Activated T-helper 2 cell treated with anti-CD3 and anti-CD28 coated beads, Interferon-gamma antibody, Interleukin-2, Interleukin-4, amounts not matched to agents 10 μg/mL and 5 μg/mL and 100 μg/mL, durations not matched to agents 14 hours and 24 hours and 36 hours (primary cell): ENCODE results near the gene ARID5A. TPM values are rescaled to one million over a fixed set of nuclear protein-coding genes. Genes with fewer than 3 reads are reported as not detected.
A peak's percentile ranks its signal among the peaks of the same experiment; 100 is the strongest.

ENCODE experiments used
- DNase-seq: peaks from one replicate; pipeline ENCODE4 v3.0.0; 2021; ENCODE audit warnings: low spot score
- H3K27ac Mint-ChIP-seq: one replicate; pipeline ENCODE4 v1.8.0; 2021; ENCODE audit warnings: mixed read lengths
- H3K27me3 Mint-ChIP-seq: one replicate; pipeline ENCODE4 v1.8.0; 2021; ENCODE audit warnings: low read depth, mixed read lengths
- H3K36me3 Mint-ChIP-seq: one replicate; pipeline ENCODE4 v1.8.0; 2021; ENCODE audit warnings: low read depth, mixed read lengths
- H3K4me1 Mint-ChIP-seq: one replicate; pipeline ENCODE4 v1.8.0; 2021; ENCODE audit warnings: low read depth, mixed read lengths
- H3K4me3 Mint-ChIP-seq: one replicate; pipeline ENCODE4 v1.8.0; 2021; ENCODE audit warnings: low read depth, mild to moderate bottlenecking, moderate library complexity, mixed read lengths
- H3K9me3 Mint-ChIP-seq: one replicate; pipeline ENCODE4 v1.8.0; 2021; ENCODE audit warnings: mixed read lengths
- intact Hi-C: fragments of 100-400 bp; cut with micrococcal nuclease; formaldehyde crosslinking; loops from one replicate; pipeline ENCODE4 v1.15.1; 2023
- total RNA-seq: library from RNA; stranded (reverse); gene quantifications from 2 replicates; pipeline ENCODE4 v1.2.3, GENCODE V29; 2022

Gene ARID5A
- total RNA-seq, 1 donor from 2014 or later: 170 TPM

DNA sequence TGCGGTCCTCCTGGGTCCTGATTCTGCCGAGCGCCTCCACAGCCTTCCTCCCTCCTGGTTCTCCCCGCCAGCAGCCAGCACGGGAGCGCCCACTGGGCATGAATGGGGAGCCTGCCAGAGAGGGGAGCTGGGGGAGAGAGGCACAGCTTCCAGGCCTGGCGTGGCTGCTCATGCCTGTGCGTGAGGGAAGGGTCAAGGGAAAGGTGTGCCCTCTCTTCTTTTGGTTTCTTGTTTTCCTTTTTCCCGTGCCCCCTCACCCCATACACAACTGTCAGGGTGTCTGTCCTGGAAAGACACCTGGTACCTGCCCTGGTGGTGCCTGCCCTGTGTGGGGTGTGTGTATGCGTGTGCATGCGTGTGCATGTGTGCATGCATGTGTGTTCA is 26.7 kb upstream of the ARID5A start:
- peaks cover 23% of the 10 kb centered on the region for H3K4me1 Mint-ChIP-seq
- no peaks in the 10 kb centered on the region for H3K36me3 Mint-ChIP-seq
- intact Hi-C loops: loop anchor here (1.0 to 5.0 kb wide), 3 partner anchors 15 to 103 kb away; no protein-coding TSS in a partner anchor
- H3K4me3 Mint-ChIP-seq: no peak overlapping the region
- H3K27me3 Mint-ChIP-seq: no peaks in the 10 kb centered on the region
- no peak overlapping the region for H3K27ac Mint-ChIP-seq
- DNase-seq: no peak
- no peaks in the 10 kb centered on the region for H3K9me3 Mint-ChIP-seq

DNA sequence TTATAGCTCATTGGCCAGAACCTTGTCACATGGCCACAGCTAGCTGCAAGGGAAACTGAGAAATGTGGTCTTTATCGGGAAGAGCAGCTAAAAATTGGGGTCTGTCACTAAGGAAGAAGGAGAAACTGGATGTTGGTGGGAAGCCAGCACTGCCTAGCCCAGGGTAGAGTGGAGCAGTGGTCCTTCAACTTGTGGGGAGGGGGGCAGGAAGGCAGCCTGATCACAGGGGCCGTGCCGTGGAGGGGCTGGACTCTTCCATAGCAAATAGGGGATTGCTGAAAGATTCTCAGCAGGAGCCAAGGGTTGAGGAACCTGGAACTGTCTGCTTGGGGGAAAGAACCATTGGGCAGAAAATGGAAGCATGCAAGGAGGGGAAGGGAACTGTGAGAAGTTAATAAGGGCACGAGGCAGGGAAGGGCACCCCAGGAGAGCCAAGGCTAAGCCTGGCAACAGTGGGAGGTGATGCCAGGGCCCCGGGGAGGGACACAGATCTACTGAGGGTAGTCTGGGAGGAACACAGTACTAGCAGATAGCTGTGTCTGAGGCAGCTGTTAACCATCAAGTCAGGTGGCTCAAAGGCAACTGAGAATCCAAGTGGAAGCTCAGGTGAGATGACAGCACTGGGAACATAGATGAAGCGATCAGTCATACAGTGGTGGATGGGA is 25.5 kb upstream of the ARID5A start:
- DNase-seq: no peak
- Mint-ChIP-seq H3K4me1 (peaks cover 21% of the 10 kb centered on the region), H3K27ac (no peak overlapping the region), H3K9me3 (peaks cover 3% of the 10 kb centered on the region), H3K36me3 (peaks cover 3% of the 10 kb centered on the region), H3K4me3 (no peak overlapping the region), H3K27me3 (no peaks in the 10 kb centered on the region)
- intact Hi-C loops: no loop called here

- H3K27ac Mint-ChIP-seq: no peak overlapping the region
- intact Hi-C loops: no loop called here
- DNase-seq: no peak
- H3K27me3 Mint-ChIP-seq: no peaks in the 10 kb centered on the region
- H3K9me3 Mint-ChIP-seq: peaks cover 10% of the 10 kb centered on the region
- no peak overlapping the region for H3K4me3 Mint-ChIP-seq
- peaks cover 6% of the 10 kb centered on the region for H3K36me3 Mint-ChIP-seq
- peaks cover 21% of the 10 kb centered on the region for H3K4me1 Mint-ChIP-seq
Measured at GRCh38 chr2:96511851-96512250, 24.7 kb upstream of the ARID5A start.

- peaks cover 17% of the 10 kb centered on the region for H3K4me1 Mint-ChIP-seq
Measured at GRCh38 chr2:96512341-96512740, 24.2 kb upstream of the ARID5A start.

DNA sequence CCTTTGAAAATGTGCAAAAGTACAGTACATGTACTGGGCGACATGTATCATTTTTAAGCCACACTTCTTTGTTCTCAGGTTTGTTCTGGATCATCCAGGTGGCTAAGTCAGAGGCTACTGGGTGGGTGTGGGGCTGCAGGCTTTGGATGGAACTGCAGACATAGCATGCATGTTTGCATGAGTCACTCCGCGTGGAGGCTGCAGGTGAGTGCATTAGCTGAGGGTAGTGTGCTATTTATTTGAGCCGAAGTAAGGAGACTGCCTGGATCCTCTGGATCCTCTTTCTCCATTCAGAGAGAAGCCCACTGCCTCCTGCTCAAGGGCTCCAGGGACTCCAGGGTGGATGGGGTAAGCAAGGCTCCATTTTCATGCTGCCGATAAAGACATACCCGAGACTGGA is 22.0 kb upstream of the ARID5A start:
- Mint-ChIP-seq H3K4me1 (peaks cover 11% of the 10 kb centered on the region), H3K27ac (no peak overlapping the region), H3K36me3 (peaks cover 16% of the 10 kb centered on the region), H3K27me3 (no peaks in the 10 kb centered on the region), H3K9me3 (peaks cover 23% of the 10 kb centered on the region), H3K4me3 (no peak overlapping the region)
- intact Hi-C loops: no loop called here
- no peak for DNase-seq

More at GRCh38 chr2:96512341-96512740, 24.2 kb upstream of the ARID5A start:
- intact Hi-C loops: no loop called here
- H3K36me3 Mint-ChIP-seq: peaks cover 11% of the 10 kb centered on the region
- no peak overlapping the region for H3K4me3 Mint-ChIP-seq
- no peak for DNase-seq
- H3K9me3 Mint-ChIP-seq: peaks cover 15% of the 10 kb centered on the region
- H3K27ac Mint-ChIP-seq: no peak overlapping the region
- no peaks in the 10 kb centered on the region for H3K27me3 Mint-ChIP-seq

- peaks cover 22% of the 10 kb centered on the region for H3K4me1 Mint-ChIP-seq
- peaks cover 23% of the 10 kb centered on the region for H3K9me3 Mint-ChIP-seq
- H3K4me3 Mint-ChIP-seq: no peak overlapping the region
- H3K27me3 Mint-ChIP-seq: no peaks in the 10 kb centered on the region
- DNase-seq: no peak
- H3K27ac Mint-ChIP-seq: no peak overlapping the region
- peaks cover 16% of the 10 kb centered on the region for H3K36me3 Mint-ChIP-seq
- intact Hi-C loops: no loop called here
Measured at GRCh38 chr2:96517079-96517478, 19.5 kb upstream of the ARID5A start.

DNA sequence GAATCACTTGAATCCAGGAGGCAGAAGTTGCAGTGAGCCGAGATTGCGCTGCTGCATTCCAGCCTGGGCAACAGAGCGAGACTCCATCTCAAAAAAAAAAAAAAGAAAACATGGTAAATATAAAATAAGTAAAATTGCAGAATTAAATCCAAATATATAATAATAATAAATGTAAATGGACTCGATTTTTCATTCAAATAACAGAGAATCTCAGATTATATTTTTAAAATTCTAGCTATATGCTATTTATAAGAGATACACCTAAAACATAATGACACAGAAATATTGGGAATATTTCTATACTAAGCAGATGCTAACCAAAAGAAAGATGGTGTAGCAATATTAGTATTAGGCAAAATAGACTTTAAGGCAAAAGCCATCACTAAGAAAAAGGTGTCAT is 16.3 kb upstream of the ARID5A start:
- Mint-ChIP-seq H3K9me3 (peaks cover 23% of the 10 kb centered on the region), H3K36me3 (peaks cover 16% of the 10 kb centered on the region), H3K27me3 (no peaks in the 10 kb centered on the region), H3K27ac (no peak overlapping the region), H3K4me1 (peaks cover 49% of the 10 kb centered on the region), H3K4me3 (no peak overlapping the region)
- no peak for DNase-seq
- intact Hi-C loops: no loop called here

- intact Hi-C loops: no loop called here
- Mint-ChIP-seq H3K36me3 (peaks cover 16% of the 10 kb centered on the region), H3K4me3 (no peak overlapping the region), H3K9me3 (peaks cover 23% of the 10 kb centered on the region), H3K27ac (no peak overlapping the region), H3K27me3 (no peaks in the 10 kb centered on the region), H3K4me1 (peaks cover 53% of the 10 kb centered on the region)
- no peak for DNase-seq
Measured at GRCh38 chr2:96520697-96521096, 15.9 kb upstream of the ARID5A start.

- Mint-ChIP-seq H3K4me1 (peaks cover 58% of the 10 kb centered on the region), H3K9me3 (peaks cover 18% of the 10 kb centered on the region), H3K27me3 (no peaks in the 10 kb centered on the region), H3K4me3 (no peak overlapping the region), H3K27ac (no peak overlapping the region), H3K36me3 (peaks cover 12% of the 10 kb centered on the region)
- intact Hi-C loops: no loop called here
- DNase-seq: no peak
Measured at GRCh38 chr2:96521219-96521618, 15.3 kb upstream of the ARID5A start.

- Mint-ChIP-seq H3K9me3 (peaks cover 7% of the 10 kb centered on the region), H3K27me3 (no peaks in the 10 kb centered on the region), H3K27ac (no peak overlapping the region), H3K4me3 (no peak overlapping the region), H3K36me3 (peaks cover 5% of the 10 kb centered on the region), H3K4me1 (peaks cover 67% of the 10 kb centered on the region)
- intact Hi-C loops: no loop called here
- no peak for DNase-seq
Measured at GRCh38 chr2:96522304-96523203, 14.0 kb upstream of the ARID5A start.

DNA sequence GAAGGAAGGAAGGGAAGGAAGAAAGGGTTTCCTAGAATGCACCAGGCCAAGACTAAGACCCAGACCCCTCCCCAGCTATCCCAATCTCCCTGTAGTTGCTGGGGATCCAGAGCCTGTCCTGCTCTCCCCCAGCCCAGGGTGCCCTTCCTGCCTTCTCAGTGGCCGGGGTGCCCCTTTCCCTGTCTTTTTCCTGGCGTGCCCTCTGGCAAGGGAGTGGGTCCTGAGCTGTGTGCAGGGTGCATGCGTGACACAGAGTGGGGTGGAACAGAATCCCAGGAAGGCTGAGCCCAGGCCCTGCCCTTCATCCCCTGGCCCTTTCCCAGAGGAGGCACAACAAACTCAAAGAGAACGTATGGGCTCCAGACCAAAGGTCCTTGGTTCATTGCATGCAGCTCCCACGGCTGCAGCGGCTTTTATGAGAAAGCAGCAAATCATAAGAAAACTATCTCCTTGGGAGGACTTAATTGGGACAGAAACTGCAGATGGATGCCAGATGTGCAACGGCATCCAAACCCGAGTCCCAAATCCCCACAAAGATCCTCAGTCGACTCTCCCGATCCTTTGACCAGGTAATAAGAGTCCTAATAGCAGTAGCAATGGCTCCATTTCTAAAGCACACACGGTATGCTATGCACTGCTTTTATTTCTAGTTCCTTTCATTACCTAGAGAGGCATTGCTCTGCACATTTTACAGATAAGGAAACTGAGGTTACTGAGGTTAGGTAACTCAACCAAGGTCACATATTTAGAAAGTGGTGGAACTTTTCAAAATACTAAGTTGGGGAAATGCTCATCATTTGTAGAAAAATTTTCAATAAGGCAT is 12.7 kb upstream of the ARID5A start:
- Mint-ChIP-seq H3K9me3 (no peaks in the 10 kb centered on the region), H3K27me3 (no peaks in the 10 kb centered on the region), H3K4me1 (peaks cover 75% of the 10 kb centered on the region), H3K36me3 (no peaks in the 10 kb centered on the region), H3K4me3 (peak overlapping the region; percentile 17), H3K27ac (peak overlapping the region; percentile 88)
- no peak for DNase-seq
- intact Hi-C loops: loop anchor here (1.0 to 2.0 kb wide), 3 partner anchors 14 to 38 kb away; no protein-coding TSS in a partner anchor

GRCh38 chr2:96524482-96525210 is 11.9 kb upstream of the ARID5A start:
- H3K4me3 Mint-ChIP-seq: peak overlapping the region; percentile 26
- no peak for DNase-seq
- peak overlapping the region; percentile 88 for H3K27ac Mint-ChIP-seq
- H3K4me1 Mint-ChIP-seq: peaks cover 83% of the 10 kb centered on the region
- no peaks in the 10 kb centered on the region for H3K9me3 Mint-ChIP-seq
- H3K27me3 Mint-ChIP-seq: no peaks in the 10 kb centered on the region
- intact Hi-C loops: loop anchor here (1.0 to 2.0 kb wide), 3 partner anchors 14 to 38 kb away; no protein-coding TSS in a partner anchor
- no peaks in the 10 kb centered on the region for H3K36me3 Mint-ChIP-seq
